ENCODE measurements around the gene TMEM51.

The TMEM51 gene

GRCh38 chr1:15153184-15153841 is at the start of gene TMEM51:
TSS of gene TMEM51 (plus strand) at chr1:15153747. CDS start at chr1:15215088, 61,341 bp downstream.
- no peak for DNase-seq

- DNase-seq: no peak
Observed at GRCh38 chr1:15103906-15104305, 49.6 kb upstream of the TMEM51 start.

- no peak for DNase-seq
Observed at GRCh38 chr1:15104768-15105167, 48.8 kb upstream of the TMEM51 start.

GRCh38 chr1:15106608-15107007 is 46.9 kb upstream of the TMEM51 start:
- DNase-seq: no peak

- no peak for DNase-seq
Observed at GRCh38 chr1:15107058-15107687, 46.4 kb upstream of the TMEM51 start.

- no peak for DNase-seq
Observed at GRCh38 chr1:15107911-15108310, 45.6 kb upstream of the TMEM51 start.

- no peak for DNase-seq
Observed at GRCh38 chr1:15110128-15110866, 43.2 kb upstream of the TMEM51 start.

GRCh38 chr1:15110867-15111230 is 42.7 kb upstream of the TMEM51 start:
- DNase-seq: no peak

- no peak for DNase-seq
Observed at GRCh38 chr1:15113146-15113545, 40.4 kb upstream of the TMEM51 start.

- no peak for DNase-seq
Observed at GRCh38 chr1:15114884-15115283, 38.7 kb upstream of the TMEM51 start.

GRCh38 chr1:15115542-15116330 is 37.8 kb upstream of the TMEM51 start:
- no peak for DNase-seq

- no peak for DNase-seq
Observed at GRCh38 chr1:15116966-15117365, 36.6 kb upstream of the TMEM51 start.

- no peak for DNase-seq
Observed at GRCh38 chr1:15117671-15118325, 35.7 kb upstream of the TMEM51 start.

- DNase-seq: no peak
Observed at GRCh38 chr1:15118579-15118978, 35.0 kb upstream of the TMEM51 start.

- DNase-seq: no peak
Observed at GRCh38 chr1:15120251-15120945, 33.1 kb upstream of the TMEM51 start.

- no peak for DNase-seq
Observed at GRCh38 chr1:15122331-15122730, 31.2 kb upstream of the TMEM51 start.

GRCh38 chr1:15123270-15123669 is 30.3 kb upstream of the TMEM51 start:
- no peak for DNase-seq

GRCh38 chr1:15123925-15124324 is 29.6 kb upstream of the TMEM51 start:
- DNase-seq: no peak

GRCh38 chr1:15124362-15125100 is 29.0 kb upstream of the TMEM51 start:
- no peak for DNase-seq

GRCh38 chr1:15125101-15125745 is 28.3 kb upstream of the TMEM51 start:
- no peak for DNase-seq

GRCh38 chr1:15128077-15128476 is 25.5 kb upstream of the TMEM51 start:
- DNase-seq: no peak
